ENCODE results near the gene USP54.

DNA sequence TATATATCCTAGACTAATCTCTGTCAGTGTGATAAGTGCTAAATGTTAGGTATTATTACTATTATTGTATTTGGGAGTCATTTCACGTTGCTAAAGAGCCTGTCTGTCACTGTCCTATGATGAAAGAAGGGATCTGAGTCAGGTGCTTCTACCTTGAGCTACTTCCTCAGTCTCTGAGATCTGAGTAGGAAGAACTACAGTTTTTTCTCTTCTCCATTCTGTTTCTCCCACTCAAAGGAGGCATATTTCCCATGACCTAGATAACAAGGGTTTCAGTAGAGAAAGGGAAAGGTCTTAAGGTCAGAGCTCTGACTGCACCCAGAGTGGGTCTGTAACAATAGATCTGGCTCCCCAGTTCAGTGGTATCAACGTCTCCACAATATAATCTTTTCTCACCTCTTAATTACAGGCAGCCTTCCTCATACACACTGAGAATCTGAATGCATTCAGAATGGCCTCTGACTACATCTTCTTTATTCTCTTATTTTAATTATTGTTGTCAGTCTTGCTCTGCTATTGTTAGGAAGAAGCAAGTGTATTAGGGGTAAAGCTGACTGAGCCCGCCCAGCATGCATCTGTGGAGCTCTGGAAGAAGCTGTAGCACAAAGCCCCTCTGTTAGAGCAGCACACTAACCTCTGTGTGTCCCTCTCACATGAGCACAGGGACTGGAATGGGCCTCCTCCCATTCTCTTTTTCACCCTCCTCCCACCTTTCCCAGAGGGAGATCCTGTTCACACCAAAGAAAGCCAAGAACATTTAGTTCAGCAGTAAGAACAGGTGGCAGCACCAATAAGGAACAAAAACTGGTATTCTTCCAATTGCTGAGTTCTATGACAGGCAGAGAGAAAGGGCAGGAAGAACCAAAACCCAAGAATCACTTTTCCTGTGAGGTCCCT is 38.1 kb downstream of the USP54 start:
- no peak for TF ChIP-seq POLR2A (IDR thresholded peaks at IDR 0.05; ENCODE audit: low read length)
- no peak for TF ChIP-seq GATA1 (IDR thresholded peaks at IDR 0.05; ENCODE audit: low read depth, low read length)

Measured in erythroblast (primary cell).